Hepatocyte (in vitro differentiated cells): ENCODE results near the gene BIK.

Experiments used
- EZH2 ChIP-seq: fragments of 200-600 bp; sonication (generic); IDR thresholded peaks from 2 replicates; pipeline ENCODE4 v1.6.1; 2016; ENCODE audit warnings: antibody characterized with exemption, mild to moderate bottlenecking, borderline replicate concordance
- EZH2phosphoT487 ChIP-seq: fragments of 200-600 bp; sonication (generic); IDR thresholded peaks from one replicate; pipeline ENCODE4 v1.6.1; 2018; ENCODE audit warnings: antibody characterized with exemption, mild to moderate bottlenecking, low read depth, moderate library complexity; ENCODE audit not compliant: unreplicated experiment, severe bottlenecking
- TF ChIP-seq, protein P1 (sequence below): fragments of 200-600 bp; sonication (generic); IDR thresholded peaks from 2 replicates; pipeline ENCODE4 v1.5.1; 2016; ENCODE audit warnings: antibody characterized with exemption, mild to moderate bottlenecking; ENCODE audit not compliant: poor library complexity

DNA sequence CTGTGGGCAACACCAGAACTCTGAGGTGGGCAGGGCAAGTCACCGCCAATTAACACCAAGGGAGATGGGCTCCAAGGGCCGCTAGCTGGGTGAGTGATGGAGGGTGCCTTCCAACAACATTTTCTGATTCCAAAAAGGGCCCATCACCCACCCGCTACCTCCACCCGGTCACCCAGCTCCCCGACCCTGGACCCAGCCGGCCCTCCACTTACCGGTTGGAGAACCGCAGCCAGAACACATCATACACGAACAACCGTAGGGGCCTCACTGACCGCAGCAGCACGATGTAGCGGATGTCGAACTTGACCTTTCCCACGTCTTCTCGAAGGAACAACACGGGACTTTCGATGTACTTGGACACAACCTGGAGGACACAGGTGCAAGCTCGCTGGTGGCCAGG lies 61.6 kb downstream of the BIK start:
- TF ChIP-seq EZH2phosphoT487, result no peak
- TF ChIP-seq, protein P1, sequence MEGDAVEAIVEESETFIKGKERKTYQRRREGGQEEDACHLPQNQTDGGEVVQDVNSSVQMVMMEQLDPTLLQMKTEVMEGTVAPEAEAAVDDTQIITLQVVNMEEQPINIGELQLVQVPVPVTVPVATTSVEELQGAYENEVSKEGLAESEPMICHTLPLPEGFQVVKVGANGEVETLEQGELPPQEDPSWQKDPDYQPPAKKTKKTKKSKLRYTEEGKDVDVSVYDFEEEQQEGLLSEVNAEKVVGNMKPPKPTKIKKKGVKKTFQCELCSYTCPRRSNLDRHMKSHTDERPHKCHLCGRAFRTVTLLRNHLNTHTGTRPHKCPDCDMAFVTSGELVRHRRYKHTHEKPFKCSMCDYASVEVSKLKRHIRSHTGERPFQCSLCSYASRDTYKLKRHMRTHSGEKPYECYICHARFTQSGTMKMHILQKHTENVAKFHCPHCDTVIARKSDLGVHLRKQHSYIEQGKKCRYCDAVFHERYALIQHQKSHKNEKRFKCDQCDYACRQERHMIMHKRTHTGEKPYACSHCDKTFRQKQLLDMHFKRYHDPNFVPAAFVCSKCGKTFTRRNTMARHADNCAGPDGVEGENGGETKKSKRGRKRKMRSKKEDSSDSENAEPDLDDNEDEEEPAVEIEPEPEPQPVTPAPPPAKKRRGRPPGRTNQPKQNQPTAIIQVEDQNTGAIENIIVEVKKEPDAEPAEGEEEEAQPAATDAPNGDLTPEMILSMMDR, result no peak
- TF ChIP-seq EZH2, result no peak
